HG02840 (cell line): ENCODE results near the gene LRR1.
"Not testable (repeated sequence)": the region's sequence is repeated elsewhere in the genome, so short reads cannot be mapped to it uniquely, and the experiment has no call there.

Source experiments
- ATAC-seq: cut with Tn5 transposase; IDR thresholded peaks from one replicate; pipeline ENCODE4 v1.9.1; 2021; ENCODE audit warnings: mild to moderate bottlenecking, moderate library complexity, moderate number of reproducible peaks; ENCODE audit not compliant: unreplicated experiment, low FRiP score

LRR1 gene

GRCh38 chr14:49598485-49599300 is at the start of gene LRR1:
Gene LRR1 (plus strand): TSS chr14:49598940. CDS start chr14:49599021, 81 bp downstream.
- ATAC-seq, result peak; percentile 61

DNA sequence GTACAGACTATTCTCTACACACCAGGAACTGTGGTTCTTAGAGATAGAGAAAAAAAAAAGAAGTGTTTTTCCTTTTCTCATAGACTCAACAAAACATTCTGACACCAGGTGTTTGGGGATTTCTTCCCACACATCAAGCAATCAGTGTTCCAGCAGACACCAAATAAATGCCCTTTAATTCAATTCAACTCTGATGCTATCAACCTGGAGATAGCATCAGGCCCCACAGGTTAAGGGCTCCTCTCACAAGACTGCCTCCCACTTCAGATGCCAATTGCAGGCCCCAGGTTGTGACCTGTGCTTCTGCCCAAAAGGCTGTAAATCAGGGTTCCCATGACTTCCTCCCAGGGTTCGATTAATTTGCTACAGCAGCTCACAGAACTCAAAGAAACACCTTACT is 49.3 kb upstream of the LRR1 start:
- ATAC-seq, result no peak

DNA sequence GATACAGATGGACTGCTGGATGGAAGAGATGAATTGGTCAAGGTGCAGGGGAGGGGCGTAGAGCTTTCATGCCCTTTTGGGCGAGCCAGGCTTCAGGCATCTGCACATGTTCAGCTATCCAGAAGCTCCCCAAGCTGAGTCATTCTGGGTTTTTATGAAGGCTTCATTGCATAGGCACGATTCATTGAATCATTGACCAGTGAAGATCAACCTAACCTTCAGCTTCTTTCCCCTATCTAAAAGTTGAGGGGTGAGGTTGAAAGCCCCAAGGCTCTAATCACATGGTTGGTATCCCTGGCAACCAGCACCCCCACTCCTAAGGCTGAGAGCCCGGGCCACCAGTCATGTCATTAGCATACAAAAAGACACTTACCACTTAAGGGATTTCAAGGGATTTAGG is 48.9 kb upstream of the LRR1 start:
- no peak for ATAC-seq

DNA sequence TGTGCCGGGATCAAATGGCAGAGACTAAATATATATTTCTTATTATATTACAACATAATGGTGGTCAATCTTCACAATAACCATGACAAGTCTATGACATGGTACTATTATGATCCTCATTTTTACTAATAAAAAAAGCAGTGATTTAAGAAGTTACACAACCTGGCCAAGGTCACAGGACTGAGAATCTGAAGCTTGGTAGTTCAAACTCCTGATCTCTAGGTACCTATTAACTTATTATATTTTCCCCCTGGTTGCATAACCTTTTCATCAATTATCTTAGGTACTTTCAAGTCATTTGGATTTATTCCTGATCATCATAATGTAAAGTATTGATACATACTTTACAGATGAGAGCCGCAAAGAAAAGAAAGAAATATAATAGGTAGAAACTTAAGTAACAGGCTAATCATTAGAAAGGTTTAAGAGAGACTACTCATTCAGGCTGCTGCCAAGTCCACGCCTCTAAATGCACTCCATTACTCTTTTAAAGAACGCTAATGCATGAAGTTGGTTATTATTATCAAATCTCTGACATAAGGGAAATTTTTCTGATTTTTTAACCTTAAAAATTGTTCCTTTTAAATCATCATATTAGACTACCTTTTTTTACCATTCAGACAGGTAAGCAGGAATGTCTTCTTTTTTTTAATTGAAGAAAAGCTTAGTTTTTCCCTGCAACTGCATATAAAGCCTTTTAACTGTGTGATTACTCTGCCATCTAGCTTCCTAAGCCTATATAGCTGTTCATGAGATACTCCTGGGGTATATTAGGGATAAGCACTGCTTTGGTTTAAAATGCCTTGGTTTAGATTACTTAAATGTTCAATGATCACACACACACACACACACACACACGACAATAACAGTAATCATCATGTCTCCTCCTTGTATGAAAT is 48.2 kb upstream of the LRR1 start:
- no peak for ATAC-seq

GRCh38 chr14:49551569-49551968 is 47.2 kb upstream of the LRR1 start:
- no peak for ATAC-seq

GRCh38 chr14:49553106-49553505 is 45.6 kb upstream of the LRR1 start:
- ATAC-seq, result no peak

GRCh38 chr14:49553892-49554291 is 44.8 kb upstream of the LRR1 start:
- no peak for ATAC-seq

DNA sequence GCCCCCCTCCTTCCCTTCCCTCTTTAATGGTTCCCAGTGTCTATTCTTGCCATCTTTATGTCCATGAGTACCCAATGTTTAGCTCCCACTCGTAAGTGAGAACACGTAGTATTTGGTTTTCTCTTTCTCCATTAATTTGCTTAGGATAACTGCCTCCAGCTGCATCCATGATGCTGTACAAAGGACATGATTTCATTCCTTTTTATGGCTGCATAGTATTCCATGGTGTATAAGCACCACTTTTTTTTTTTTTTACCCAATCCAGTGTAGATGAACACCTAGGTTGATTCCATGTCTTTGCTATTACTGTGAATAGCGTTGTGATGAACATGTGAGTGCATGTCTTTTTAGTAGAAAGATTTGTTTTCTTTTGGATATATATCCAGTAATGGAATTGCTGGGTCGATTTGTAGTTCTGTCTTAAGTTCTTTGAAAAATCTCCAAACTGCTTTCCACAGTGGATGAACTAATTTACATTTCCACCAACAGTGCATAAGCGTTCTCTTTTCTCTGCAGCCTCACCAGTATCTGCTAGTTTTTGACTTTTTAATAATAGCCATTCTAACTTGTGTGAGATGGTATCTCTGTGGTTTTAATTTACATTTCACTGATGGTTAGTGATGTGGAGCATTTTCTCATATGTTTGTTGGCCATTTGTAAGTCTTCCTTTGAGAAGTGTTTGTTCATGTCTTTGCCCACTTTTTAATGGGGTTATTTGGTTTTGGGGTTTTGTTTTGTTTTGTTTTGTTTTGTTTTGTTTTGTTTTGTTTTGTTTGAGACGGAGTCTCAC is 38.6 kb upstream of the LRR1 start:
- ATAC-seq, result no peak

DNA sequence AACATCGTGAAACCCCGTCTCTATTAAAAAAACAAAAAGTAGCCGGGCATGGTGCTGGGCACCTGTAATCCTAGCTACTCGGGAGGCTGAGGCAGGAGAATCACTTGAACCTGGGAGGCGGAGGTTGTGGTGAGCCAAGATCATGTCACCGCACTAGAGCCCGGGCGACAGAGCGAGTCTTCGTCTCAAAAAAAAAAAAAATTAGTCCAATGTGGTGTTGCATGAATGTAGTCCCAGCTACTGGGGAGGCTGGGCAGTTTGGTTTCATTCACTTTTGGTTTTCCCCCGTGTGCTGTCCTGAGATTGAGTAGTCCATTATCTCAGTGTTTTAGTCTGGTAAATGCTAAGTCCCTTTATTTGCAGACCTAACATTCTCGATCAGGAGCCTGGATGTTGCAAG is 32.0 kb upstream of the LRR1 start:
- no peak for ATAC-seq

DNA sequence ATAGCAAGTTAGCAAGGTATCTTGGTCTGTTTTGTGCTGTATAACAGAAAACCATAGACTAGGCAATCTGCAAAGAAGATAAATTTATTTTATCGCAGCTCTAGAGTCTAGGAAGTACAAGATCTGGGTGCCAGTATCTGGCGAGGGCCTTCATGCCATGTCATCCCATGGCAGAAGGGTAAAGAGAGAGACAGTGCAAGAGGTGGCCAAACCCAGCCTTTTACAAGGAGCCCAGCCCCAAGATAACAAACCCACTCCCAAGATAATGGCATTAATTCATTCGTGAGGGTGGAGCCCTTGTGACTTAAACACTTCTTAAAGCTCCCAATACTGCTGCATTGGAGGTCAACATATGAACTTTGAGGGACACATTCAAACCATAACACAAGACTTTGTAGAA is 29.5 kb upstream of the LRR1 start:
- ATAC-seq, result no peak

GRCh38 chr14:49574038-49574437 is 24.7 kb upstream of the LRR1 start:
- no peak for ATAC-seq

GRCh38 chr14:49578141-49578540 is 20.6 kb upstream of the LRR1 start:
- no peak for ATAC-seq

GRCh38 chr14:49579841-49580240 is 18.9 kb upstream of the LRR1 start:
- no peak for ATAC-seq

DNA sequence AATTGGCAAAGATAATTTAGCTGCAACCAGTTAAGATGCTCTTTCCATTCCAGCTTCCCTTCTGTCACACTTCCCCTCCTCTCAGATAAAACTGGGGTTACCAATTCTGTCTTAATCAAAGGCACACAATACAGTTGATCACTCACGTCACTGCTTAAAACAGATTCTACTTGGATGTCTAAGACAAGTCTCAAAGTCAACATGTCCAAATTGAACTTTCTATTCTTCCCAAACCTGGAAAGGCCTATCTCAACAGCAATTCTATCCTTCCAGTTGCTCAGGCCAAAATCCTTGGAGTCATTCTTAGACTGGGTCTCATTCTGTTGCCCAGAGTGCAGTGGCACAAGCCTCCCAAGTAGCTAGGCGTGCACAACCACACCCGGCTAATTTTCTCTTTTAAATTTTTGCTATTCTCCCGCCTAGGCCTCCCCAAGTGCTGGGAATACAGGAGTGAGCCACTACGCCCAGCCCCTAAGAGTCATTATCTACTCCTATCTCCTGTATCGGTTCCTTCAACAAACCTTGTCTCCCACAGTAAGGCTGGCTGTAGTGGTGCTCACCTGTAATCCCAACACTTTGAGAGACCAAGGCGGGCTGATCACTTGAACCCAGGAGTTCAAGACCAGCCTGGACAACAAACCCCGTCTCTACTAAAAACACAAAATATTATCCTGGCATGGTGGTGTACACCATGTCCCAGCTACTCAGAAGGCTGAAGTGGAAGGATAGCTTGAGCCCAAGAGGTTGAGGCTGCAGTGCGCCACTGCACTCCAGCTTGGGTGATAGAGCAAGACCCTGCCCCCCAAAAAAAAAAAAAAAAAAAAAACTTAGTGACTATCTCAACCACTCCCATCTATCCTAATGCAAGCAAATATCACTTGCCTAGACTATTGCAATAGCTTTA is 17.3 kb upstream of the LRR1 start:
- no peak for ATAC-seq

DNA sequence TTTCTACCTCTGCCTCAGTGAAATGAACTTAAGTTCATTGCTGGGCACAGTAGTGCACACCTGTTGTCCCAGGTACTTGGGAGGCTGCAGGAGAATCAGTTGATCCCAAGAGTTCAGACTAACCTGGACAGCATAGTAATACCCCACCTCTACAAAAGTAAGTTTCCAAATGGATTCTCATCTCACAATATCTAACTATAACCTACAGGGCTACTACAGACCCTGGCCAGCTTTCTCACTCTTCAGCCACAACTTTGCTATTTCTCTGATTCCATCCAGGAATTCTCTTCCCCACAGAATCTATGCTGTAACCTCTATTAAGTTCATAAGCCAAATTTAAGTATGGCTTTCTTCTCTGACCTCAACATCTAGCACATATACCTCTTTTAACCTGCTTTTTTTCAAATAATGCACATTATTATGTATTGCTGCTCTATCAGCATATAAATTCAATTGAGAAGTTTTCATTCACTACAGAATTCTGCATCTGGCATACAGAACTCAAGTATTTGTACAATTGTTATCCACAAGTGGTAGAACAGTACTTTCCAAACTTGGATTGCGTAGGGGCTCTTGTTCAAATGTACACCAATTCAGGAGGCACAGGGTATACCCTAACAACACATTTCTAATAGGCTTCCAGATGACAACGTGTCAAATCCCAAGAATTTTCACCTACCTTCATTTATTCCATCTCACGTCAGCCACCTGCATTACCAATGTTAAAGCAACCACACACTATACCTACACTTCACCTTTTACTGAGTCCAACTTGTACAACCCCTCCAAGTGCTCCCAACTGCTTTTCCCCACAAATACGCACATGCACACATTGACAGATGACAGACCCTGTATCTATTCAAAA is 16.4 kb upstream of the LRR1 start:
- no peak for ATAC-seq

DNA sequence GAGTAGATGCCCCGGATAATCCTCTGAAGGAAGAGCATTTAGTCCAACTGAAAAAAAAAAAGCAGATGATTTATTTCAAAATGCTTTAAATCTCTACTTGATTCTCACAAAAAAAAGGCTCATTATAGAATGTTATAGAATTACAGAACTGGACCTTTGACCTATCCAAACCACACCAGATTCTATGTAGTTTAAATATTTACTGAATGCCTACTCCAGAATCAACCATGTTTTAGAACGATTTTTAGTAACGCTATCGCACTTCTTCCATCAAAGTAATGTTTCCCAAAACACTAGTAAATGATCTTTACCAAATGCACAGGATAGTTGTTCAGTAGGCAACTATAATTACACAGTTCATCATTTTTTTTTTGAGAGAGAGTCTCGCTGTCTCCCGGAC is 15.1 kb upstream of the LRR1 start:
- ATAC-seq, result no peak

DNA sequence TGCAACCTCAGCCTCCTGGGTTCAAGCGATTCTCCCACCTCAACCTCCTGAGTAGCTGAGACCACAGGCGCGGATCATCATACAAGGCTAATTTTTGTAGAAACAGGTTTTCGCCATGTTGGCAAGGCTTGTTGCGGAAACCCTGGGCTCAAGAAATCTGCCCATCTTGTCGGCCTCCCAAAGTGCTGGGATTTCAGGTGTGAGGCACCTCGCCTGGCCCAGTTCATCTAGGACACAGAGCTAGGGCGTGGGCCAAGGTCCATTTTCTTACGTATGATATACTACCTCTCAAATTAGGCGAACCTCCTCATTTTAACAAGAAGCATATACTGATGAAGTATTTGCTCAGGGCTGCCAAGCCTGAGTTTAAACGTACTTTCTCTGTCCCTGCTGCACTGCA is 14.7 kb upstream of the LRR1 start:
- ATAC-seq, result no peak

GRCh38 chr14:49584981-49585640 is 13.6 kb upstream of the LRR1 start:
- not testable (repeated sequence) for ATAC-seq
